Liver (tissue), 9 donors: ENCODE results near the gene C1QL1. TPM values are rescaled to one million over a fixed set of nuclear protein-coding genes. Genes with fewer than 3 reads are reported as not detected.

Experiments
- DNase-seq: peaks from one replicate; pipeline ENCODE4 v3.0.0-alpha.2; 2017; ENCODE audit warnings: low spot score
- H3K27ac ChIP-seq, 2 donors: one replicate each; pipeline ENCODE4 v1.7.0; 2013; ENCODE audit warnings: inconsistent platforms in 2 of 2, low read length in 2 of 2, control low read depth in 1 of 2, low read depth in 1 of 2, mild to moderate bottlenecking in 1 of 2
- H3K27me3 ChIP-seq, 4 donors: one replicate each; pipeline versions ENCODE4 v1.6.1 to v1.7.0; 2013; ENCODE audit warnings: low read length in 3 of 4, inconsistent platforms in 1 of 4, mild to moderate bottlenecking in 1 of 4, moderate library complexity in 1 of 4; ENCODE audit not compliant: control insufficient read depth in 4 of 4, insufficient read depth in 4 of 4
- H3K36me3 ChIP-seq, 4 donors: one replicate each; pipeline versions ENCODE4 v1.6.1 to v1.7.0; 2013; ENCODE audit warnings: low read length in 3 of 4, mild to moderate bottlenecking in 3 of 4, low read depth in 1 of 4, moderate library complexity in 1 of 4; ENCODE audit not compliant: control insufficient read depth in 4 of 4, insufficient read depth in 3 of 4
- H3K4me1 ChIP-seq, 4 donors: one replicate each; pipeline versions ENCODE4 v1.6.1 to v1.7.0; 2013; ENCODE audit warnings: low read length in 3 of 4, mild to moderate bottlenecking in 3 of 4, moderate library complexity in 1 of 4; ENCODE audit not compliant: control insufficient read depth in 4 of 4, insufficient read depth in 4 of 4
- H3K4me3 ChIP-seq, 3 donors: one replicate each; pipeline versions ENCODE4 v1.6.1 to v1.7.0; 2013; ENCODE audit warnings: low read length in 3 of 3, control low read depth in 1 of 3, low read depth in 1 of 3, mild to moderate bottlenecking in 1 of 3
- H3K9ac ChIP-seq, 2 donors: one replicate each; pipeline ENCODE4 v1.7.0; 2013; ENCODE audit warnings: low read length in 2 of 2, mild to moderate bottlenecking in 2 of 2, moderate library complexity in 2 of 2, control low read depth in 1 of 2, low read depth in 1 of 2
- H3K9me3 ChIP-seq, 4 donors: one replicate each; pipeline versions ENCODE4 v1.6.1 to v1.7.0; 2013; ENCODE audit warnings: low read length in 3 of 4; ENCODE audit not compliant: control insufficient read depth in 4 of 4
- EGR1 ChIP-seq, 2 donors: IDR thresholded peaks; 2 replicates each; pipeline ENCODE4 v1.6.1; 2016 to 2018; ENCODE audit warnings: antibody characterized with exemption in 2 of 2, low read depth in 2 of 2
- FOXA1 ChIP-seq: IDR thresholded peaks from 2 replicates; pipeline ENCODE4 v1.6.1; 2016; ENCODE audit warnings: antibody characterized with exemption
- FOXA2 ChIP-seq: IDR thresholded peaks from 2 replicates; pipeline ENCODE4 v1.6.1; 2016; ENCODE audit warnings: antibody characterized with exemption
- GABPA ChIP-seq, 2 donors: IDR thresholded peaks in 1 of 2; conservative IDR thresholded peaks in 1 of 2; 2 replicates each; pipeline ENCODE4 v1.6.1; 2016; ENCODE audit warnings: antibody characterized with exemption in 2 of 2, mild to moderate bottlenecking in 1 of 2, moderate library complexity in 1 of 2
- HNF4A ChIP-seq, 2 donors: conservative IDR thresholded peaks; 2 replicates each; pipeline ENCODE4 v1.6.1; 2016; ENCODE audit warnings: antibody characterized with exemption in 2 of 2, mild to moderate bottlenecking in 2 of 2
- HNF4G ChIP-seq: IDR thresholded peaks from 2 replicates; pipeline ENCODE4 v1.6.1; 2016; ENCODE audit warnings: antibody characterized with exemption
- JUND ChIP-seq, 2 donors: IDR thresholded peaks; 2 replicates each; pipeline ENCODE4 v1.6.1; 2016; ENCODE audit warnings: antibody characterized with exemption in 2 of 2
- NR2F2 ChIP-seq: IDR thresholded peaks from 2 replicates; pipeline ENCODE4 v1.6.1; 2016; ENCODE audit warnings: antibody characterized with exemption
- RAD21 ChIP-seq, 2 donors: IDR thresholded peaks; 2 replicates each; pipeline ENCODE4 v1.6.1; 2016; ENCODE audit warnings: antibody characterized with exemption in 2 of 2, mild to moderate bottlenecking in 2 of 2
- RXRA ChIP-seq, 2 donors: IDR thresholded peaks; 2 replicates each; pipeline ENCODE4 v1.6.1; 2017 to 2018; ENCODE audit warnings: antibody characterized with exemption in 2 of 2, mild to moderate bottlenecking in 1 of 2
- SP1 ChIP-seq: IDR thresholded peaks from 2 replicates; pipeline ENCODE4 v1.6.1; 2018; ENCODE audit warnings: antibody characterized with exemption, mild to moderate bottlenecking
- TAF1 ChIP-seq: conservative IDR thresholded peaks from 2 replicates; pipeline ENCODE4 v1.6.1; 2016; ENCODE audit warnings: antibody characterized with exemption, mild to moderate bottlenecking
- YY1 ChIP-seq: IDR thresholded peaks from 2 replicates; pipeline ENCODE4 v1.6.1; 2016; ENCODE audit warnings: antibody characterized with exemption, mild to moderate bottlenecking
- WGBS: extraction: QIAGEN DNeasy Blood & Tissue Kit; methylation state at CpG from one replicate; pipeline ENCODE4 v1.1.7; 2013; 5-methylcytosine and 5-hydroxymethylcytosine counted together
- polyA plus RNA-seq, 2 donors: library from polyadenylated mRNA; stranded (reverse) in 1 of 2; unstranded in 1 of 2; fragments of 200-250 nt in 1 of 2; fragments of >200 nt in 1 of 2; fragmentation: Nextera tagmentation in 1 of 2; extraction: Ambion mirVana in 1 of 2; gene quantifications; one replicate each; pipeline versions ENCODE4 v1.2.1 to v1.2.3, GENCODE V29; 2013 to 2015
- total RNA-seq, 2 donors: library from RNA; depleted of rRNA; stranded (reverse); fragments of >200 nt; gene quantifications; one replicate each; pipeline ENCODE4 v1.2.3, GENCODE V29; 2014
- TF ChIP-seq, protein P1 (sequence below): IDR thresholded peaks from 2 replicates; pipeline ENCODE4 v1.6.1; 2016; ENCODE audit warnings: antibody characterized with exemption
- TF ChIP-seq, protein P2 (sequence below): IDR thresholded peaks from 2 replicates; pipeline ENCODE4 v1.6.1; 2016; ENCODE audit warnings: antibody characterized with exemption
- TF ChIP-seq, protein P3 (sequence below): fragments of 150-350 bp; IDR thresholded peaks from 2 replicates; pipeline ENCODE4 v1.5.1; 2017; ENCODE audit warnings: improper control_type of control experiment, low read depth, low read length; ENCODE audit not compliant: missing input control
- TF ChIP-seq, protein P4 (sequence below): IDR thresholded peaks from 2 replicates; pipeline ENCODE4 v1.6.1; 2016; ENCODE audit warnings: antibody characterized with exemption
- TF ChIP-seq, protein P5 (sequence below): IDR thresholded peaks from 2 replicates; pipeline ENCODE4 v1.6.1; 2016; ENCODE audit warnings: antibody characterized with exemption, mild to moderate bottlenecking
- donor health status: healthy.
- donor health status: healthy.
- donor health status: healthy.
- donor health status: healthy.
- donor health status: healthy.

The C1QL1 gene
- total and polyA plus RNA-seq, 4 donors = 0.17 to 0.57 (median 0.23) TPM; not detected in 1

DNA sequence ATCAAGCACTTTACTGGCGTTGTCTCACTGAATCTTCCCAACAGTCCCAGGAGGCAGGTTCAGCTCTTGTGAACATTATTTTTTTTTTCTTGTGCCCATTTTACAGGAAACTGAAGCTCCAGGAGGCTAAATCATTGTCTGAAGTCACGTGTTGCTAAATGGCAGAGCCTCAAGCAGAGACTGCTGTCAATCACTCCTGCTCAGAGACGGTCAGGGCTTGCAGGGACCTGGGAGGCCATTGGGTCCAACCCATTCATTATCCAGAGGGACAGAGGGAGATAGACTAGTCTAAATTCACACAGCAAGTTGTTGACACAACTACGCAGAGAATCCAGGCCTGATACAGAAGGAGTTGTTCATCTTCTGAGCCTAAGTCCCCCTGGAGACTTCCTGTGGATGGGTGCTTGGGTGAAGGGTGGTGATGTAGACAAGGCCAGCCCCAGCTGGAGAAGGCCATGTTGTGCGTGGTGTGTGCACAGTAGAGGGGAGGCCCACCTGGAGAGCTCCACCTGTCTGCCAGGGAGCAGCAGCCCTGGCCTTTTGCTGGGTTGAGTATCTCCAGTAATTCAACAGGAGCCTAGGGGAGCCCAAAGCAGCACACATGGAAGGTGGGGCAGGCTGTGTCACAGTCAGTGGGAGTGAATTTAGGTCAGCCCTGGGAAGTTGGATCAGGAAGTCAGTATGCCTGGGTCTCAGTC lies 24.3 kb upstream of the C1QL1 start:
- no peak for DNase-seq
- Histone ChIP-seq H3K4me1 (peaks cover 2 to 6% (median 5%) of the 10 kb centered on the region in 4 donors), H3K27ac (no peak overlapping the region), H3K9me3 (no peaks in the 10 kb centered on the region), H3K36me3 (no peaks in the 10 kb centered on the region), H3K4me3 (no peak overlapping the region), H3K9ac (no peak overlapping the region), H3K27me3 (no peaks in the 10 kb centered on the region)
- TF ChIP-seq HNF4A (conservative IDR thresholded peaks at IDR 0.05) = no peak
- TF ChIP-seq YY1 = no peak
- TF ChIP-seq RXRA (IDR thresholded peaks at IDR 0.05) = no peak
- TF ChIP-seq RAD21 (IDR thresholded peaks at IDR 0.05) = no peak
- no peak for TF ChIP-seq NR2F2
- no peak for TF ChIP-seq HNF4G
- no peak for TF ChIP-seq FOXA1
- TF ChIP-seq, protein P1, sequence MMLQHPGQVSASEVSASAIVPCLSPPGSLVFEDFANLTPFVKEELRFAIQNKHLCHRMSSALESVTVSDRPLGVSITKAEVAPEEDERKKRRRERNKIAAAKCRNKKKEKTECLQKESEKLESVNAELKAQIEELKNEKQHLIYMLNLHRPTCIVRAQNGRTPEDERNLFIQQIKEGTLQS = no peak
- TF ChIP-seq, protein P2, sequence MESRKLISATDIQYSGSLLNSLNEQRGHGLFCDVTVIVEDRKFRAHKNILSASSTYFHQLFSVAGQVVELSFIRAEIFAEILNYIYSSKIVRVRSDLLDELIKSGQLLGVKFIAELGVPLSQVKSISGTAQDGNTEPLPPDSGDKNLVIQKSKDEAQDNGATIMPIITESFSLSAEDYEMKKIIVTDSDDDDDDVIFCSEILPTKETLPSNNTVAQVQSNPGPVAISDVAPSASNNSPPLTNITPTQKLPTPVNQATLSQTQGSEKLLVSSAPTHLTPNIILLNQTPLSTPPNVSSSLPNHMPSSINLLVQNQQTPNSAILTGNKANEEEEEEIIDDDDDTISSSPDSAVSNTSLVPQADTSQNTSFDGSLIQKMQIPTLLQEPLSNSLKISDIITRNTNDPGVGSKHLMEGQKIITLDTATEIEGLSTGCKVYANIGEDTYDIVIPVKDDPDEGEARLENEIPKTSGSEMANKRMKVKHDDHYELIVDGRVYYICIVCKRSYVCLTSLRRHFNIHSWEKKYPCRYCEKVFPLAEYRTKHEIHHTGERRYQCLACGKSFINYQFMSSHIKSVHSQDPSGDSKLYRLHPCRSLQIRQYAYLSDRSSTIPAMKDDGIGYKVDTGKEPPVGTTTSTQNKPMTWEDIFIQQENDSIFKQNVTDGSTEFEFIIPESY = no peak
- TF ChIP-seq EGR1 (IDR thresholded peaks at IDR 0.05; ENCODE audit: low read depth in 2 of 2) = no peak
- TF ChIP-seq, protein P3, sequence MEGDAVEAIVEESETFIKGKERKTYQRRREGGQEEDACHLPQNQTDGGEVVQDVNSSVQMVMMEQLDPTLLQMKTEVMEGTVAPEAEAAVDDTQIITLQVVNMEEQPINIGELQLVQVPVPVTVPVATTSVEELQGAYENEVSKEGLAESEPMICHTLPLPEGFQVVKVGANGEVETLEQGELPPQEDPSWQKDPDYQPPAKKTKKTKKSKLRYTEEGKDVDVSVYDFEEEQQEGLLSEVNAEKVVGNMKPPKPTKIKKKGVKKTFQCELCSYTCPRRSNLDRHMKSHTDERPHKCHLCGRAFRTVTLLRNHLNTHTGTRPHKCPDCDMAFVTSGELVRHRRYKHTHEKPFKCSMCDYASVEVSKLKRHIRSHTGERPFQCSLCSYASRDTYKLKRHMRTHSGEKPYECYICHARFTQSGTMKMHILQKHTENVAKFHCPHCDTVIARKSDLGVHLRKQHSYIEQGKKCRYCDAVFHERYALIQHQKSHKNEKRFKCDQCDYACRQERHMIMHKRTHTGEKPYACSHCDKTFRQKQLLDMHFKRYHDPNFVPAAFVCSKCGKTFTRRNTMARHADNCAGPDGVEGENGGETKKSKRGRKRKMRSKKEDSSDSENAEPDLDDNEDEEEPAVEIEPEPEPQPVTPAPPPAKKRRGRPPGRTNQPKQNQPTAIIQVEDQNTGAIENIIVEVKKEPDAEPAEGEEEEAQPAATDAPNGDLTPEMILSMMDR = no peak
- no peak for TF ChIP-seq GABPA (IDR thresholded peaks at IDR 0.05 in 1 of 2, conservative IDR thresholded peaks at IDR 0.05 in 1 of 2)
- no peak for TF ChIP-seq SP1
- TF ChIP-seq TAF1 = no peak
- WGBS = 91% methylated on average over 5 of the region's 5 CpGs

DNA sequence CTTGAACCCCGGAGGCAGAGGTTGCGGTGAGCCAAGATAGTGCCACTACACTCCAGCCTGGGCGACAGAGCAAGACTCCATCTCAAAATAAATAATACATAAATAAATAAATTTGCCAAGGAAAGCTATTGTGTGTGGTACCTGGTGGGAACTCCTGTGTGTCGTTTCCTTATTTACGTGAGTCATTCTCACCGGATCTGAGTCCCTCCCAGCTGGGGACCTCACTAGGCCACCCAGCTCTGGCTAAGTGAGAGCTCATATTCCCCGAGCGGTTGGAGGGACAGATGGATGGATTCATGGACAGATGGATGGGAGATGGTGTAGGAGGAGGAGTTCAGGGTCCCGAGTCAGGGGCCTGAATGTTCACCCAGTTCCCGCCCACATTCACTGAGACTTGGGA lies 22.9 kb upstream of the C1QL1 start:
- H3K27me3 ChIP-seq = no peaks in the 10 kb centered on the region
- WGBS = 81% methylated on average over 10 of the region's 10 CpGs
- H3K4me1 ChIP-seq = peaks cover 2 to 6% (median 5%) of the 10 kb centered on the region in 4 donors
- no peak for TF ChIP-seq HNF4A (conservative IDR thresholded peaks at IDR 0.05)
- TF ChIP-seq YY1 = no peak
- no peak for TF ChIP-seq HNF4G
- no peak for TF ChIP-seq EGR1 (IDR thresholded peaks at IDR 0.05; ENCODE audit: low read depth in 2 of 2)
- TF ChIP-seq, protein P1 = no peak
- no peak for TF ChIP-seq GABPA (IDR thresholded peaks at IDR 0.05 in 1 of 2, conservative IDR thresholded peaks at IDR 0.05 in 1 of 2)
- TF ChIP-seq, protein P4, sequence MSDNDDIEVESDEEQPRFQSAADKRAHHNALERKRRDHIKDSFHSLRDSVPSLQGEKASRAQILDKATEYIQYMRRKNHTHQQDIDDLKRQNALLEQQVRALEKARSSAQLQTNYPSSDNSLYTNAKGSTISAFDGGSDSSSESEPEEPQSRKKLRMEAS = no peak
- TF ChIP-seq SP1 = no peak
- no peak for TF ChIP-seq RAD21 (IDR thresholded peaks at IDR 0.05)
- TF ChIP-seq, protein P5, sequence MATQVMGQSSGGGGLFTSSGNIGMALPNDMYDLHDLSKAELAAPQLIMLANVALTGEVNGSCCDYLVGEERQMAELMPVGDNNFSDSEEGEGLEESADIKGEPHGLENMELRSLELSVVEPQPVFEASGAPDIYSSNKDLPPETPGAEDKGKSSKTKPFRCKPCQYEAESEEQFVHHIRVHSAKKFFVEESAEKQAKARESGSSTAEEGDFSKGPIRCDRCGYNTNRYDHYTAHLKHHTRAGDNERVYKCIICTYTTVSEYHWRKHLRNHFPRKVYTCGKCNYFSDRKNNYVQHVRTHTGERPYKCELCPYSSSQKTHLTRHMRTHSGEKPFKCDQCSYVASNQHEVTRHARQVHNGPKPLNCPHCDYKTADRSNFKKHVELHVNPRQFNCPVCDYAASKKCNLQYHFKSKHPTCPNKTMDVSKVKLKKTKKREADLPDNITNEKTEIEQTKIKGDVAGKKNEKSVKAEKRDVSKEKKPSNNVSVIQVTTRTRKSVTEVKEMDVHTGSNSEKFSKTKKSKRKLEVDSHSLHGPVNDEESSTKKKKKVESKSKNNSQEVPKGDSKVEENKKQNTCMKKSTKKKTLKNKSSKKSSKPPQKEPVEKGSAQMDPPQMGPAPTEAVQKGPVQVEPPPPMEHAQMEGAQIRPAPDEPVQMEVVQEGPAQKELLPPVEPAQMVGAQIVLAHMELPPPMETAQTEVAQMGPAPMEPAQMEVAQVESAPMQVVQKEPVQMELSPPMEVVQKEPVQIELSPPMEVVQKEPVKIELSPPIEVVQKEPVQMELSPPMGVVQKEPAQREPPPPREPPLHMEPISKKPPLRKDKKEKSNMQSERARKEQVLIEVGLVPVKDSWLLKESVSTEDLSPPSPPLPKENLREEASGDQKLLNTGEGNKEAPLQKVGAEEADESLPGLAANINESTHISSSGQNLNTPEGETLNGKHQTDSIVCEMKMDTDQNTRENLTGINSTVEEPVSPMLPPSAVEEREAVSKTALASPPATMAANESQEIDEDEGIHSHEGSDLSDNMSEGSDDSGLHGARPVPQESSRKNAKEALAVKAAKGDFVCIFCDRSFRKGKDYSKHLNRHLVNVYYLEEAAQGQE = no peak
- TF ChIP-seq JUND (IDR thresholded peaks at IDR 0.05) = no peak
- no peak for TF ChIP-seq TAF1
- TF ChIP-seq FOXA1 = no peak
- TF ChIP-seq, protein P3 = no peak
- no peak for TF ChIP-seq RXRA (IDR thresholded peaks at IDR 0.05)
- no peak for TF ChIP-seq FOXA2

More for the DNA sequence above, 22.9 kb upstream of the C1QL1 start:
- Histone ChIP-seq H3K9me3 (no peaks in the 10 kb centered on the region), H3K27ac (no peak overlapping the region), H3K4me3 (no peak overlapping the region), H3K9ac (no peak overlapping the region), H3K36me3 (no peaks in the 10 kb centered on the region)
- no peak for DNase-seq
